ENCODE measurements around the gene SPECC1. TPM values are rescaled to one million over a fixed set of nuclear protein-coding genes. Genes with fewer than 3 reads are reported as not detected.

SPECC1 gene
- total RNA-seq, 1 experiment from 2014 or later, result 46.4 TPM

DNA sequence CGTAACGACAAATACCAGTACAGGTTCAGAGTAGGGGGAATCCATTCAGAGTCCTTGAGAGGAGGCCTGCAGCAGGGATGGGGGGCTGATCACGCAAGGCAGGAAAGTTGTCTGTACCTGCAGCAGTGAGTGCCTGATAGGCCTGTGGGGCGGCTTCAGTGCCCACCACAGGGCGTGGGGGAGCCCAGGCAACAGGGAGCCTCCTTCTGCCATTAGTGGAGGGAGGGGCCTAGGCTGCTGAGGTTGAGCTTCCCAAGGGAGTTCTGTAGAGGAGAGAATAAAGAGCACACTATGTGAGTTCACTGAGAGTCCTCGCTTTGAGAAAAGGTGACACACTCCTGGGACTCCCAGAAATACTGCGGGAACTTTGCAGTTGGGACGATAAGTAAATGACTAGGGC lies 134.6 kb downstream of the SPECC1 start:
- Histone ChIP-seq H3K9ac (ENCODE audit: low read length) (no peak overlapping the region), H3K4me1 (ENCODE audit: insufficient read depth, low read length) (no peaks in the 10 kb centered on the region), H3K27me3 (ENCODE audit: low read length) (no peaks in the 10 kb centered on the region), H4K20me1 (ENCODE audit: low read length) (no peaks in the 10 kb centered on the region), H3F3A (ENCODE audit: low read length, unreplicated experiment) (no peaks in the 10 kb centered on the region), H3K27ac (ENCODE audit: low read length) (no peak overlapping the region), H3K4me3 (ENCODE audit: low read length) (no peak overlapping the region), H3K9me2 (replicated peaks; ENCODE audit: low read length) (no peaks in the 10 kb centered on the region), H3K4me2 (ENCODE audit: low read length) (no peak overlapping the region), H3K9me3 (ENCODE audit: low read length) (no peaks in the 10 kb centered on the region), H3K79me2 (ENCODE audit: low read length) (no peaks in the 10 kb centered on the region), H3K36me3 (ENCODE audit: low read depth, low read length) (no peaks in the 10 kb centered on the region), H2AFZ (ENCODE audit: low read length) (no peak overlapping the region)
- intact Hi-C loops (cut with micrococcal nuclease), result no loop called here
- ATAC-seq (no peak), DNase-seq (no peak)
- CTCF ChIA-PET, result no interaction called here
- BruUV-seq (replicated peaks), result no TSS peak
- no peak for TF ChIP-seq EZH2phosphoT487 (IDR thresholded peaks at IDR 0.05; ENCODE audit: borderline replicate concordance, low read length)
- POLR2A ChIA-PET (ENCODE audit: unreplicated experiment), result no interaction called here

DNA sequence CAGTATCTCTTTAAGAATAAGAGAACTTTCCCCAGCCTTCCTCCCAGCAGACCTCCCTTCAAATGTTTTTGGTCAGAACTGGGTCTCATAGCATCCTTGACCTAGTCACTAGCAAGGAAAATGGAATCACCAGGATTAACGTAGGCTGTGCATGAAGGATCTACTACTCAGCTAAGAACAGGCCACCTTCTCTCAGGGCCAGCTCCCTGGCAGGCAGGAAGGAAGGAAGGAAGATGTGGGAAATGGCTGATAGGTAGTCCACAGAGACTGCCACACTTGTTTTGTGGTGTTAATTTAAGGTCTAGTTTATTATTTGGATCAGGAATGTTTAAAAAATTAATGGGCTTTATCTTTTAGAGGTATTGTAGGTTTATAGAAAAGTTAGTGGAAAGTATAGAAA lies 136.4 kb downstream of the SPECC1 start:
- Histone ChIP-seq H3K9me2 (replicated peaks; ENCODE audit: low read length) (no peaks in the 10 kb centered on the region), H3K27ac (ENCODE audit: low read length) (no peak overlapping the region), H3K9ac (ENCODE audit: low read length) (no peak overlapping the region), H4K20me1 (ENCODE audit: low read length) (no peaks in the 10 kb centered on the region), H3K9me3 (ENCODE audit: low read length) (no peaks in the 10 kb centered on the region), H3K4me1 (ENCODE audit: insufficient read depth, low read length) (no peaks in the 10 kb centered on the region), H3K79me2 (ENCODE audit: low read length) (no peaks in the 10 kb centered on the region), H3K36me3 (ENCODE audit: low read depth, low read length) (no peaks in the 10 kb centered on the region), H3K4me2 (ENCODE audit: low read length) (no peak overlapping the region), H2AFZ (ENCODE audit: low read length) (no peak overlapping the region), H3K4me3 (ENCODE audit: low read length) (no peak overlapping the region), H3K27me3 (ENCODE audit: low read length) (no peaks in the 10 kb centered on the region), H3F3A (ENCODE audit: low read length, unreplicated experiment) (no peaks in the 10 kb centered on the region)
- BruUV-seq (replicated peaks), result no TSS peak
- intact Hi-C loops (cut with micrococcal nuclease), result no loop called here
- DNase-seq, result no peak
- ChIA-PET POLR2A (ENCODE audit: unreplicated experiment) (no interaction called here), CTCF (no interaction called here)
- ATAC-seq, result no peak
- TF ChIP-seq EZH2phosphoT487 (IDR thresholded peaks at IDR 0.05; ENCODE audit: borderline replicate concordance, low read length), result no peak
- no peak for TF ChIP-seq EZH2 (IDR thresholded peaks at IDR 0.05; ENCODE audit: low read length, unreplicated experiment)
- TF ChIP-seq, protein P1, sequence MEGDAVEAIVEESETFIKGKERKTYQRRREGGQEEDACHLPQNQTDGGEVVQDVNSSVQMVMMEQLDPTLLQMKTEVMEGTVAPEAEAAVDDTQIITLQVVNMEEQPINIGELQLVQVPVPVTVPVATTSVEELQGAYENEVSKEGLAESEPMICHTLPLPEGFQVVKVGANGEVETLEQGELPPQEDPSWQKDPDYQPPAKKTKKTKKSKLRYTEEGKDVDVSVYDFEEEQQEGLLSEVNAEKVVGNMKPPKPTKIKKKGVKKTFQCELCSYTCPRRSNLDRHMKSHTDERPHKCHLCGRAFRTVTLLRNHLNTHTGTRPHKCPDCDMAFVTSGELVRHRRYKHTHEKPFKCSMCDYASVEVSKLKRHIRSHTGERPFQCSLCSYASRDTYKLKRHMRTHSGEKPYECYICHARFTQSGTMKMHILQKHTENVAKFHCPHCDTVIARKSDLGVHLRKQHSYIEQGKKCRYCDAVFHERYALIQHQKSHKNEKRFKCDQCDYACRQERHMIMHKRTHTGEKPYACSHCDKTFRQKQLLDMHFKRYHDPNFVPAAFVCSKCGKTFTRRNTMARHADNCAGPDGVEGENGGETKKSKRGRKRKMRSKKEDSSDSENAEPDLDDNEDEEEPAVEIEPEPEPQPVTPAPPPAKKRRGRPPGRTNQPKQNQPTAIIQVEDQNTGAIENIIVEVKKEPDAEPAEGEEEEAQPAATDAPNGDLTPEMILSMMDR (conservative IDR thresholded peaks at IDR 0.05; ENCODE audit: low read depth, low read length), result no peak

DNA sequence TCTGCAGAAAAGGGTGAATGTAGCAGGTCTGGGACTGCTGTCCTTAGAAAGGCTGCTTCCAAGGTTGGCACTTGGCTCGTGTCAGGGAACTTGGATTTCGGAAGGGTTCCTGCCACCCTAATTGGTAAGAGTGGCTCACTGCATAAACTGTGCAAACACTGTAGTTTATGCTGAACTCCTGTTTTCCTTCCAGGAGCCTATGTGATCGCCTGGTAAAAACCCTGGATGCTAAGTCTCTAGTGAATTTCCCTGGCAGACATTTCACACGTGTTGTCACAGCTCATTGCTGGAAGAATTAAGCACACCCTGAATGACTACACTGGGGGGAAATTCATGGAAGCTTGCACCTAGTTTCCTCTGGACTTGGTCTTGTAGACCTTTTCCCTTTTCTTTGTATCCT lies 140.1 kb downstream of the SPECC1 start:
- no peak overlapping the region for H3K9ac ChIP-seq (ENCODE audit: low read length)
- TF ChIP-seq, protein P1 (conservative IDR thresholded peaks at IDR 0.05; ENCODE audit: low read depth, low read length), result no peak
- TF ChIP-seq EZH2 (IDR thresholded peaks at IDR 0.05; ENCODE audit: low read length, unreplicated experiment) (no peak), EZH2phosphoT487 (IDR thresholded peaks at IDR 0.05; ENCODE audit: borderline replicate concordance, low read length) (no peak)
- ATAC-seq (no peak), DNase-seq (no peak)
- no peaks in the 10 kb centered on the region for H4K20me1 ChIP-seq (ENCODE audit: low read length)
- H3K4me1 ChIP-seq (ENCODE audit: insufficient read depth, low read length), result no peaks in the 10 kb centered on the region
- H3K27ac ChIP-seq (ENCODE audit: low read length), result no peak overlapping the region
- no peak overlapping the region for H3K4me3 ChIP-seq (ENCODE audit: low read length)
- no peaks in the 10 kb centered on the region for H3K27me3 ChIP-seq (ENCODE audit: low read length)
- CTCF ChIA-PET, result no interaction called here
- POLR2A ChIA-PET (ENCODE audit: unreplicated experiment), result no interaction called here
- no peaks in the 10 kb centered on the region for H3K9me2 ChIP-seq (replicated peaks; ENCODE audit: low read length)
- H3K9me3 ChIP-seq (ENCODE audit: low read length), result no peaks in the 10 kb centered on the region
- H3K36me3 ChIP-seq (ENCODE audit: low read depth, low read length), result no peaks in the 10 kb centered on the region
- no peaks in the 10 kb centered on the region for H3K79me2 ChIP-seq (ENCODE audit: low read length)
- H2AFZ ChIP-seq (ENCODE audit: low read length), result no peak overlapping the region
- BruUV-seq (replicated peaks), result no TSS peak
- no peak overlapping the region for H3K4me2 ChIP-seq (ENCODE audit: low read length)
- intact Hi-C loops (cut with micrococcal nuclease), result no loop called here
- no peaks in the 10 kb centered on the region for H3F3A ChIP-seq (ENCODE audit: low read length, unreplicated experiment)

All from PC-3 (cell line).